Measurements from ENCODE around the gene RFTN1.

Gene RFTN1, protein sequence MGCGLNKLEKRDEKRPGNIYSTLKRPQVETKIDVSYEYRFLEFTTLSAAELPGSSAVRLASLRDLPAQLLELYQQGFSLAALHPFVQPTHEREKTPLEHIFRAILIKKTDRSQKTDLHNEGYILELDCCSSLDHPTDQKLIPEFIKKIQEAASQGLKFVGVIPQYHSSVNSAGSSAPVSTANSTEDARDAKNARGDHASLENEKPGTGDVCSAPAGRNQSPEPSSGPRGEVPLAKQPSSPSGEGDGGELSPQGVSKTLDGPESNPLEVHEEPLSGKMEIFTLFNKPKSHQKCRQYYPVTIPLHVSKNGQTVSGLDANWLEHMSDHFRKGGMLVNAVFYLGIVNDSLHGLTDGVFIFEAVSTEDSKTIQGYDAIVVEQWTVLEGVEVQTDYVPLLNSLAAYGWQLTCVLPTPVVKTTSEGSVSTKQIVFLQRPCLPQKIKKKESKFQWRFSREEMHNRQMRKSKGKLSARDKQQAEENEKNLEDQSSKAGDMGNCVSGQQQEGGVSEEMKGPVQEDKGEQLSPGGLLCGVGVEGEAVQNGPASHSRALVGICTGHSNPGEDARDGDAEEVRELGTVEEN

DNA sequence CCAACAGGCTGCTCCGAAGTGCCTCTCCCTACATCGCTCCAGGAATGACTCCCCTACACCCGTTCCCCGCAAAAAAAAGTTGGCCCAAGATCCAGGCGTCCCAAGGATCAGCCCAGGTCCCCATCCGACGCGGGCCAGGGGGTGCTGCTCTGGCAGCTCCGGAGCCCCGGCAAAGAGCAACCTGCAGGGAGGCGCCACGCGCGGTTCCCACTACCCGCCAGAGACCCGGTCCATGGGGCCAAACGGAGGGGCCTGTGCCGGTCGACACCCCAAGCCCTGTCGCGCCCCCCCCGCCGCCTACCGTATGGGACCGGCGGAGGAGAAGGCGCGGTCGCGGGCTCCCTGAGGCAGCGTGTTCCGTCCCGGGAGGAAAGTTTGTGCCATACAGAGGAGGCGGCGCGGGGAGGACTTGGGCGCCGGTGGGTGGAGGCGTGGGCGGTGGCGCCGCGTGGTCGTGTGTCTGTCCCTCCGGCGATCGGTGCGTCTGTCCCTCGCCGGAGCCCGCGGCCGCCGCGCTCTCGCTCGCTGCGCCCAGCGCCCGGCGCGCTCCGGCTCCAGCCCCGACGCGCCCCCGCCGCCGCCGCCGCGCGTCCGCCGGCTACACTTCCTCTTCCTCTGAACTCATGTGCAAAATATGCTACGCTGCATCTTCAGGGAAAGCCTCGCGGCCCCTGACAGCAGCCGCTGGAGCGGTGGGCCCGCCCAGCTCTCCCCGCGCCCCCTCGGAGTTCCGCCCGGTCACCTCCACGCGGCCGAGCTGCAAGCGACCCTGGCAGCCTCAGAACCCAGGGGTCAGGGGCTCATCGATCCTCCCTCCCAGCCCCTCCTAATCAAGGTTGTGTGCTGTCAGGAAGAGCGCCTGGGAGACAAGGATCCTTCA is at the start of gene RFTN1:
TSS of gene RFTN1 (minus strand) at position 559 of the 880 bp plus-strand sequence. CDS start 19,830 bp downstream, outside the sequence.
- in situ Hi-C loops (cut with MboI; ENCODE audit: low sequenced_read_pairs), result no loop called here

DNA sequence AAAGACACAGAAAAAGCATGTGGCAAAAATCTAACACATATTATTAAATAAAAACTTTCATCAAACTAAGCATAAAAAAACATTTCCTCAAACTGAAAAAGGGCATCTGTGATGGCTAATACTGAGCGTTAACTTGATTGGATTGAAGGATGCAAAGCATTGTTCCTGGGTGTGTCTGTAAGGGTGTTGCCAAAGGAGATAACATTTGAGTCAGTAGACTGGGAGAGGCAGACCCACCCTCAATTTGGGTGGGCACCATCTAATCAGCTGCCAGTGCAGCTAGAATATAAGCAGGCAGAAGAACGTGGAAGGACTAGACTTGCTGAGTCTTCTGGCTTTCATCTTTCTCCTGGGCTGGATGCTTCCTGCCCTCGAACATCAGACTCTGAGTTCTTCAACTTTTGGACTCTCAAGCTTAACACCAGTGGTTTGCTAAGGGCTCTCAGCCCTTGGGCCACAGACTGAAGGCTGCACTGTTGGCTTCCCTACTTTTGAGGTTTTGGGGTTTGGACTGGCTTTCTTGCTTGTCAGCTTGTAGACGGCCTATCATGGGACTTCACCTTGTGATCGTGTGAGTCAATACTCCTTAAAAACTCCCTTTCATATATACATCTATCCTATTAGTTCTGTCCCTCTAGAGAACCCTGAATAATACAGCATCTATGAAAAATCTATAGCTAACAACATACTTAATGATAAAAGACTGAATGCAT is 46.3 kb upstream of the RFTN1 start:
- in situ Hi-C loops (cut with MboI; ENCODE audit: low sequenced_read_pairs), result loop anchor here (10.0 kb wide), 1 partner anchor 275 kb away; no protein-coding TSS in a partner anchor

DNA sequence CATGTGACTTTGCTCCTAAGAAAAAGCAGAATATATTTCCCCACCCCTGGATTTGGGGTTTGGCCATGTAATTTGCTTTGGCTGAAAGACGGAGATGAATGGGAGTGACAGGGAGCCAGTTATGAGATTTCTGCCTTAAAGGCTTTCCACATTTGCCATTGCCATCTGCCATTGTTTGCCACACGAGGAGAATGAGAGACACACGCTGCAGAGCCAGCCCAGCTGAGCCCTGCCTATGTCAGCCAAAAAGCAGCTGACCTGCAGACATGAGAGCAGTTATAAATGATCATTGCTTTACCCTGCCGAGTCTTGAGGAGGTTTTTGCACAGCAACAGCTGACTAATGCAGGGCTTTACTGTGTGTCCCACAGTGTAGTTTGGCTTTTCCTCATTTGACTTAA is 40.6 kb upstream of the RFTN1 start:
- in situ Hi-C loops (cut with MboI; ENCODE audit: low sequenced_read_pairs), result loop anchor here (10.0 kb wide), 1 partner anchor 269 kb away; no protein-coding TSS in a partner anchor

DNA sequence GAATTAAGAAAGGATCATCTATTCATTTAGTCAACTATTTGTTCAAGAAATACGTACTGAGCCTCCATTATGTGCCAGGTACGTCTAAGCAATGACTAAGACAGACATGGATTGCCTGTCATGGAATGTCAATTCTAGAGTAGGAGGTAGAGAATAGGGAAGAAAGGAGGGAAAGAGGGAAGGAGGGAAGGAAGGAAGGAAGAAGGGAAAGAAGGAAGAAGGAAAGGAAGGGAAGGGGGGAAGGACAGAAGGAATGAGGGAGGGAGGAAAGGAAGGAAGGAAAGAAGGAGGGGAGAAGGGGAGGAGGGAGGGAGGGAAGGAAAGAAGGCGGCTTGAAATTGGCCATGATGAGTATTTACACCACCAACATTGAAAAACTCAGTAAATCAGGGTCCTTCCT is 39.3 kb upstream of the RFTN1 start:
- in situ Hi-C loops (cut with MboI; ENCODE audit: low sequenced_read_pairs), result loop anchor here (10.0 kb wide), 1 partner anchor 268 kb away; no protein-coding TSS in a partner anchor

DNA sequence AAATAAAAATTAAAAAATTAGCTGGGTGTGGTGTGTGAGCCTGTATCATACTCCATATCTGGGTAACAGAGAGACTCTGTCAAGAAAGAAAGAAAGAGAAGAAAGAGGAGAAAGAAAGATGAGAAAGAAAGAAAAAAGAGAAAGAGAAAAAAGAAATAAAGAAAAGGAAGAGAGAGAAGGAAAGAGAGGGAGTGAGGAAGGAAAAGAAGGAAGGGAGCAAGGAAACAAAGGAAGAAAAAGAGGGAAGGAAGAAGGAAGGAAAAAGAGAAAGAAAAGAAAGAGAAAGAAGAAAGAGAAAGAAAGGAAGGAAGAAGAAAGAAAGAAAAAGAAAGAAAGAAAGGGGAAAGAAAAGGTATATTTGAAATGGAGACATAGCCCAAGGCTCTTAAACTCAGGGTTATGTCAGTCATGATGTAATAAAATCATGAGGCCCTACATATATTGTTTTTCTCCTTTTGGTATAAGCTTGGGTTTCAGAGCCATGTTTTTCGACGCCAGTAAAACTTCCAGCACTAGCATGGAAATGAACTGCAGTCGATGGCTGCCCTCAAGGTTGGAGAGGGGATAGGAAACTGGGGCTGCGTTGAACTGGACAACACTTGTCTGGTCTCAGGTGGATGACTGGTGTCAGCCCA is 38.0 kb upstream of the RFTN1 start:
- in situ Hi-C loops (cut with MboI; ENCODE audit: low sequenced_read_pairs), result loop anchor here (10.0 kb wide), 1 partner anchor 267 kb away; no protein-coding TSS in a partner anchor

DNA sequence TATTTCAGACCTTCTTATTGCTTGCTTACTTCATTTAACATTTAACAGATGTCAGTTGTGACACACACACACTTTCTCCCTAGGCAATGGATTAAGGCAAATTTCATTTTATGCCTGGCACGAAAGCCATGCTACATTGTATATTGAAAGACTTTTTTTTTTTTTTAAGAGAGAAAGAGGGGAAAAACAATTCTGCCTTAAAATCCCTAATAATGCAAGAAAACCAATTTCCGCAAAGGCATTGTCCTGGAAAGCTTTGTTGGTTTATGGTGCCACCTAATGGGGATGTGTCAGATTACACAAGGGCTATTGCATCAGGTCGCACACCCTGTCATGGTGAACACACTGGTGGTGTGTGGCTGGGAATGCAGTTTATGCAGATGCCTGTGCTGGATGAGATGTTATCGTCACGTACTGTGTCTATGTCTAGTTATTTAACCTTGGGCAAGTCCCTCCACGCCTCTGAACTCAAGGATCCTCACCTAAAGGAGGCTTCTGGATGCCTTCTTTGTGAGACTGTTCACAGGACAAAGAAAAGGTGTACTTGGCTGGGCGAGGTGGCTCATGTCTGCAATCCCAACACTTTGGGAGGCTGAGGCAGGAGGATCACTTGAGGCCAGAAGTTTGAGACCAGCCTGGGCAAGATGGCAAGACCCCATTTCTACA is 37.3 kb upstream of the RFTN1 start:
- in situ Hi-C loops (cut with MboI; ENCODE audit: low sequenced_read_pairs), result loop anchor here (10.0 kb wide), 1 partner anchor 266 kb away; no protein-coding TSS in a partner anchor

DNA sequence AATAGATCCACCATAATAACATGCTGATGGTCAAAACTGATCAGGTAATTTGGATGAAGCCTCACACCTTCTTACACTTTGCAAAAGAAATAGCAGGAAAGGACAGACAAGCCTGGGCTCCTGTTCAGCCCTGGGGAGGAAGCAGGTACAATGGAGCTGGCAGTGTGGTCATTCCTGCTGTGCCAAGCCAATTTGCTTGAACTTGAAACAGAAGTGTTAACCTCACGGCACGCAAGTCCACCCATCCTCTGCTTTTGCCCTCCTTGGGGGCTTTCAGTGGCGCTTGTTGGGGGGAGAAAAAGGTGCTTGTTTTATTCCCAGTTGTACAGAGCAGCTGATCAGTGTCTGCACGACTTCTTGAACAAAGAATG is 36.8 kb upstream of the RFTN1 start:
- in situ Hi-C loops (cut with MboI; ENCODE audit: low sequenced_read_pairs), result loop anchor here (10.0 kb wide), 1 partner anchor 265 kb away; no protein-coding TSS in a partner anchor

DNA sequence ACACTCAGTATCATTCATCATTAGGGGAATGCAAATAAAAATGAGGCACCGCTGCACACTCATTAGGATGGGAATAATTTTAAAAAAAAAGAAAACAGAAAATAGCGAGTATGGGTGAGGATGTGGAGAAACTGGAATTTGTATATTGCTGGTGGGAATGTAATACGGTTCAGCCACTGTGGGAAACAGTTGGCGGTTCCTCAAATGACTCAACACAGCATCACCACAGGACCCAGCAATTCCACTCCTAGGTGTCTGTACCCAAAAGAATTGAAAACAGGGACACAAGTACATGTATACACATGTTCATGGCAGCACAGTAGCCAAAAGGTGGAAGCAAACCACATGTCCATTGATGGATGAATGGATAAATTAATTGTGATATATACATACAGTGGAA is 35.2 kb upstream of the RFTN1 start:
- in situ Hi-C loops (cut with MboI; ENCODE audit: low sequenced_read_pairs), result no loop called here

DNA sequence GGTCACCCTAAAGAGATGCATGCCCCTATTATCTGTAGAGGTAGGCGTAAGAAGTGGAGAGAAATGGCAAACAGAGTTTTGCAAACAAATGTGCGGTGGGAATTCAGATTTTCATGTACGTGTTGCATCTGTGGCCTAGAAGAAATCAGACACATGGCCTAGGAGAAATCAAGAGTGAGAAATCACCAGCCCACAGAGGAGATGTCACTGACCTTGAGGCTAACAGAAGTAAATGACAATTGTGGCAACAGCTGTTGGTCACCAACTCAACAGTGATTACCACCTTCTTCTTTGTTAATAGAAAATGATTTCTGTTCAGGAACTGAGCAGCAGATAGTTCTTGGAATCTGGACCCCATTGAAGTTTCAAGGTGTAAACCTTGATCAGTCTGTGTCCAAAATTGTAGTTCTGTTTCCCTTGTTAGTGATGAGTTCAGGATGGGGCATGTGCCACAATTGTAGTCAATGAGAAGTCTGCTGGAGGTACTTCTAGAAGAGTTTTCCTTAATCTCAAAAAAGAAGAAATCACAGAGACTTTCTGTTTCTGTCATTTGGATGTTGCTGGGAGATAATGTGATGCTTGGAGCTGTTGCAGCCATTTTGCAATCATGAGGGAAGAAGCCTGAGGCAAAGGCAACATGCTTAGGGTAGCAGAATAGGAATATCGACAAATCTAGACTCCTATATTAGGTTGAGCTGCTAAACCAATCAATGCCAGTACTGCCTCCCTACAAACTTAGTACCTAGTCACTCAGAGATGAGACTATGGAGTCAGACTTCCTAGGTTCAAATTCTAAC is 34.3 kb upstream of the RFTN1 start:
- in situ Hi-C loops (cut with MboI; ENCODE audit: low sequenced_read_pairs), result no loop called here

DNA sequence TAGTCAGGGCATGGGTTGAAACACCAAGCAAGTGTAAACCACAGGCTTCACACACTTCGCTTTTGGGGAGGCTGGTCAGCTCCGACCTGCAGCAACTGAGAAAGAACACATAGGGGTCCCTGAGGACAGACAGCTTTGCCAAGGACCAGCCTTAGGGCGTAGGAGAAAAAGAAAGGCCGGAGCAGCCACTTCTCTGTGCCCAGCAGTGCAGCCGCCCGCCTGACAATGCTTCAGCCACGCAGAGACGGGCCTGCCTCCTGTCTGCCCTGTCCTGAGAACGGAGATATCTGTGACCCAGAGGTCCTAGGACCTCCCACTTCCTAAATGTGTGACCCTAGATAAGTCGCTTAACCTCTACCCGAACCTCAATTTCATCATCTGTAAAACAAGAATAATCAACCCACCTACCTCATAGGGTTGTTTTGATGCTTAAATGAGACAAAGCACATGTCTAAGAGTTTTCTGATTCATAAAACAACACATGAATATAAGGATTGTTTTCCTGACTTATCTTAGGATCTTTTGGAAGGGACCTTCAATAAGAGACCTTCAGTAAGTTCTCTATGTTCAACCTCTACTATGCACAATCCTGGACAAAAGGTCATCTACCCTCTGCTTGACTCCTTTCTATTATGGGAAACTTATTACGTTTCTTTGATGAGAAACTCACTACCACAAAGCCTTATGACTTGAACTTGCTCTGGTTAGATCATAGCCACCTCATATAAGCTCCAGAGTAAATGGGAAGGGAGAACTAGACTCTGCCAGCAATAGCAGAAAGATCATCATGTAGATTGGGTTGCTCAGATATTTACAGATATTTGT is 32.9 kb upstream of the RFTN1 start:
- in situ Hi-C loops (cut with MboI; ENCODE audit: low sequenced_read_pairs), result no loop called here

DNA sequence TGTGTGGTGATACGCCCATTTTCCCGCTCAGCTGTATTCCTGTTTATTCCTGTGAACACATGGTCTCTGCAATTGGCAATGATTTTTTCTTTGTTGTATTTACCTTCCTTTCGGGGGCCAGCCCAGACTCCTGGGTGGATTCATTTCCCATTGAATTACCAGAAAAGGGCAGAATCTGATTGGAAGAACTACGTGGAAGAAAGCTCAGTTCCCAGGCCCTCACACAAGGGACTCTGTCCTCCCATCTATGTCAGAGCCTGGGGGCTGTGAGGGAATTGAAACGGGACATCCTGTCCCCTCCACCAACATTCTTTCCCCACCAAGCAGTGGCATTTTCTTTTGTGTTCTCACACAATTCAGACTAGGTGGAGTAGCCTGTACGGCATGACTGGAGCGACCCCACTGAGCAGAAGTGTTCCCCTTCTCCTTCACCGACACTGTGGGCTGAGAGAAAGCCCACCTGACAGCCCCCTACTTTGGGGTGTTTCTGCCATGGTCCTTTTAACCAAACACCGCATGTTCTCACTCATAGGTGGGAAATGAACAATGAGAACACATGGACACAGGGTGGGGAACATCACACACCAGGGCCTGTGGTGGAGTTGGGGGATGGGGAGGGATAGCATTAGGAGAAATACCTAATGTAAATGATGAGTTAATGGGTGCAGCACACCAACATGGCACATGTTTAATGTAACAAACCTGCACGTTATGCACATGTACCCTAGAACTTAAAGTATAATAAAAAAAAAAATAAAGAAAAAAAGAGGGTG is 32.1 kb upstream of the RFTN1 start:
- in situ Hi-C loops (cut with MboI; ENCODE audit: low sequenced_read_pairs), result no loop called here

DNA sequence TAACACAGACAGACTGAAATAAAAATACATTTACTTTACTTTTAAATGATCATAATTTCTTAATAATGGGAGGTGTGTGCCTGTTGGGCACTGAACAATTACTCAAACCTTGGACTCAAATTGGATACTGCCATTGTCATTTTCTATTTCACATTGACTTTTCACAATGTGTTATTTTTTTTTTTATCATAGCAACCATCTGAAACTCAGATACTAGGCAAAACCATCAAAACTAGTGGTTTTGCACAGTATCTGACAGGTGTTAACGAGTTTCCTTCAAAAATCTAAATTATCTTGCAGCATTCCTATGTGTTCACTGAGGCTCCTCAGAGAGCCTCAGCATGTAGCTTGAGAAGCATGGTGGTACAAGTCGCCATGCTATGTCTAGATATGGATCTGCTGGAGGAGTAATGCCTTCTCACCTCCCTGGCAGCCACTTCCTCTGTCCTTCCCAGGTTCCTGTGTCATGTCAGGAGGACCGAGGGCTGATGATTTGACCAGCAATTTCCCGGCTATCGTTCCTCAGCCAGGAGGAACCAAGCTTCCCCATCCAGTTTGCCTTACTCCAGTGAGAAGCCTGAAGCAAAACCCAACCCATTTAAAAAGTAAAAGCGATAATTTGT is 29.9 kb upstream of the RFTN1 start:
- in situ Hi-C loops (cut with MboI; ENCODE audit: low sequenced_read_pairs), result no loop called here

DNA sequence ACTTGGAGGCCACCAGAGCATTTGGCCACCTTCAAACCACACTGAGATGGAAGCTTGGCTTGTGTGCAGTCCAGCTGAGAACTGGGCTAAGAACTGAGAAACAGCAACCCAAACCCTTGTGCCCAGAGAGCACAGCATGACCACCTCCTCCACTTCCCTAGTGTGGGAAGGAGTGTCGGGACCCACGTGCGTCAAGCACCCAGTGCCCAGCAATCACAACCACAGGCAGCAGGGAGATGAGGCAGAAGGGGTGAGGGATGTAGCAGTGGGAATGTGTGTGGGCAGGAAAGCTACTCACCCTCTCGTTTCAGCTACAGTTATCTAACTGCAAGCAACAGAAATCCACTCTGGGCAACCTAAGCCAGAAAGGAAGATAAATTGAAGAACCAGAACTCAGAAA is 25.0 kb upstream of the RFTN1 start:
- in situ Hi-C loops (cut with MboI; ENCODE audit: low sequenced_read_pairs), result no loop called here

DNA sequence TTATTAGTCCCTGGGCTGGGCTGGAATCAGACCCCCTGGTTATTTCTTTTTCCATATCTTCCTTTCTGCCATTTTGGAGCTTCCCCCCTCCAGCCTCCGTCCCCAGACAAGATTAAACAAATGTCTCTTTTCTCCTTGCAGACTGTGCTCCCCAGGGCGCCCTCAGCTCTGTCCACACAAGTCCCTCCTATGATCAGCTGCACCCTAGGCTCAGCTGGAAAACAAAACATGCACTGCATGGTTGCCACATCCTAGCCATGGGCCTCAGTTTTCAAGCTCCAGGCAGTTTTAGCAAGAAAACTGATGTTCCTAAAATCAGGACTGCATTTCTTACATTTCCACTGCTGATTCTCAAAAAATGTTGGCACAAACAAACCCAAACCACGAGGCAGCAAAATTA is 23.5 kb upstream of the RFTN1 start:
- in situ Hi-C loops (cut with MboI; ENCODE audit: low sequenced_read_pairs), result no loop called here

DNA sequence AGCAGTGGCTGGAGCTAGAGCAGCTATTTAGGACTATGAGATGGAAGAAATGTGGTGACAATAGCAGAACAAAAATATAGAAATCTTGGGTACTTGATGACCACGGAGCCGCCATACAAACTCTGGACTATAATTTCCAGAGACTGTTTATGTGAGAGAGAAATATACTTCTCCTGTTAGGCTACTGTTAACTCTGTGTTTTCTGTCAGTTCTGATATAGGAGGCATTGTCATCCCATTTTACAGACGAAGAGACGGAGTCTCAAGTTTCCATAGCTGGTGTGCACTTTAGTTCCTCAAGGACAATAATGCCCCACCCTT is 22.8 kb upstream of the RFTN1 start:
- in situ Hi-C loops (cut with MboI; ENCODE audit: low sequenced_read_pairs), result no loop called here

DNA sequence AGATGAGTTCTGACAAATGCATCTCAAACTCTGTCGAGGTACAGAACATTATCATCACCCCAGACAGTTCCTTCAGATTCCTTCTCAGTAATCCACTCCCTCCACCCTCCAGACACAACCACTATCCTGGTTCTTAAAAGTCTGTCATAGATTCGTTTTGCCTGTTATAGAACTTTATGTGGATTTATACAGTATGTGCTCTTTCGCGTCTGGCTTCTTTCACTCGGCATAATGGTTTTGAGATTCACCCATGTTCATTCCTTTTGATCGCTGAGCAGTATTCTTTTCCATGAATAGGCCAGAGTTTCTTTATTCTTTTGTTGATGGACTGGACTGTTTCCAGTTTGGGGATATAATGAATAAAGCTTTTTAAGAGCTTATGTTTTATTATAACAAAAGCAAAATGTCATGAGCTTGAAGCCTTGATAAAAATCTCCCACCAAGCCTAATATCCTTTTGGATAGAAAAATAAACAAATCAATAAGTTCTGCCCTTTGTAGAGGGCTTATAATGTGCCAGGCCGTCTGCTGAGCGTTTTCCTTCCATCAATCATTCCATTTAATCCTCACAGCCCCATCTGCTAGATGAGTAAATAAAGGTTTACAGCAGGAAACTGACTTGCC is 21.3 kb upstream of the RFTN1 start:
- in situ Hi-C loops (cut with MboI; ENCODE audit: low sequenced_read_pairs), result no loop called here
